ENCODE results near the gene PLEKHA8. TPM values are rescaled to one million over a fixed set of nuclear protein-coding genes. Genes with fewer than 3 reads are reported as not detected.
A peak's percentile ranks its signal among the peaks of the same experiment; 100 is the strongest.

The PLEKHA8 gene
- total and polyA plus RNA-seq, 10 of the 15 experiments (the other 5 are each of a cell fraction or from before 2014, with no cell fraction given) = 1.1 to 13.2 (median 5.7) TPM

DNA sequence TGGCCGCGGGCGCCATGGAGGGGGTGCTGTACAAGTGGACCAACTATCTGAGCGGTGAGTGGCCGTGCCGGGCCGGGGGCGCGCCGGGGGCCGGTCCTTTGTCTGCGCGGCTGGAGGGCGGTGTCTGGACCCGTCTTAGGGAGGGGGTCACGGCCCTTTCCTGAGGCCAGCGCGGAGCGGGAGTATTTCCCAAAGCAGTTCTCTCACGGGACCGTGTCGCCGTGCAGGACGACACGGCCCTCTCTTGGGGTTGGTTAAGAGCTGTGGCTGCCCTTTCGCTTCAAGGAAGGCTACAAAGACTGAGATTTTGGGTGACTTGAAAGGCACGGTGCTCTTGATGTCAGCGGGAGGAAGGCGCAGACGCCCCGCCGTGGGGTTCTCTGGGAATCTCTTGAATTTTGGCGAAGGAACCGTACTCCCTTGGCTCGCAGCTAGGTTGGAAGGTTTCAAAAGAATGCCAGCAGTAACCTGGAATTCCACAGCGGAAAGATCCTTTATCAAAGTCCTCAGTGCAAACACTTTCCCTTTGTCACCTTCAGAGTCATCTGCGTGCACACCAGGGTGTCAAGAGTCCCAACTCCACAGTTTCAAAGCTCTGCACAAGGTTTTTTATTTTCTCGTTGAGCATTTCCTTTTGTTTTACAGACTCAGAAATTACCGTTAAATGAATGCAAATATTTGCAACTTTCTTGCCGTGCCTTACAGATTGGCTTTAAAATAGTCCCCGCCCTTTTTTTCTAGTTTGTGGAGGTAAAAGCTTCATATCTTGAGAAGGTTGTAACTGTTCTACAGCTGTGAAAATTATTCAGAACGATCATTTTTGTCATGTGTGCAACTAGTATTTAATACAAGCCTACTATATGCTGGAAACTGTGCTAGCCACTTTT is 780 bp downstream of the PLEKHA8 start:
- H3K9ac ChIP-seq (ENCODE audit: control insufficient read depth, insufficient read depth, low read length) = peak overlapping the region; percentile 35
- H3K4me1 ChIP-seq (ENCODE audit: control insufficient read depth, insufficient read depth, low read length) = peaks cover 7% of the 10 kb centered on the region
- FAIRE-seq = no peak
- ChIA-PET POLR2A (interaction anchor here (1.3 kb wide), 1 partner anchor 73 kb away, joined by 4 read pairs; no protein-coding TSS in a partner anchor), CTCF (interaction anchor here (0.8 to 2.3 kb wide), 6 partner anchors 9 to 535 kb away, joined by 3 to 20 read pairs (median 4); no protein-coding TSS in a partner anchor), RAD21 (ENCODE audit: unreplicated experiment) (interaction anchor here (1.5 to 2.0 kb wide), 2 partner anchors 33 kb away, joined by 5 to 8 read pairs; no protein-coding TSS in a partner anchor), SMC1A (ENCODE audit: uncharacterized antibody, unreplicated experiment) (interaction anchor here (0.9 to 1.4 kb wide), 3 partner anchors 10 to 48 kb away, joined by 3 to 7 read pairs (median 3); no protein-coding TSS in a partner anchor)
- H3K4me3 ChIP-seq = peak overlapping the region; percentile 76
- H2AFZ ChIP-seq (ENCODE audit: control insufficient read depth, low read depth, low read length) = peak overlapping the region; percentile 87
- in situ Hi-C loops (cut with MboI) (no loop called here), intact Hi-C loops (cut with micrococcal nuclease; ENCODE audit: unreplicated experiment) (no loop called here)
- 4% methylated on average over 32 of the region's 42 CpGs for WGBS (ENCODE audit: insufficient coverage, insufficient replicate concordance, low lambda C conversion rate, missing lambda C conversion rate)
- BruUV-seq (replicated peaks) = no TSS peak
- ATAC-seq = peak; percentile 24
- peak overlapping the region; percentile 45 for H3K27ac ChIP-seq (ENCODE audit: control insufficient read depth, insufficient read depth)
- H3K27me3 ChIP-seq (replicated peaks in 1 of 2; ENCODE audit: control insufficient read depth in 2 of 2, insufficient read depth in 2 of 2, low read length in 1 of 2) = no peaks in the 10 kb centered on the region
- H3K79me2 ChIP-seq (ENCODE audit: control insufficient read depth, insufficient read depth, low read length) = peaks cover 24% of the 10 kb centered on the region
- no peaks in the 10 kb centered on the region for H4K20me1 ChIP-seq (ENCODE audit: control insufficient read depth, insufficient read depth)
- peak overlapping the region; percentile 32 for H3K4me2 ChIP-seq (ENCODE audit: control insufficient read depth, insufficient read depth)
- no peaks in the 10 kb centered on the region for H3K36me3 ChIP-seq (ENCODE audit: control insufficient read depth in 2 of 2, insufficient read depth in 2 of 2, low read length in 1 of 2)
- no peaks in the 10 kb centered on the region for H3K9me3 ChIP-seq (replicated peaks; ENCODE audit: control insufficient read depth, insufficient read depth, low read length)
- no peak for DNase-seq (ENCODE audit: low read depth, low spot score)
- TF ChIP-seq GATAD2B (conservative IDR thresholded peaks at IDR 0.05; ENCODE audit: low read depth) (0 out of 2 replicates have a peak, but pooled peaks have one; percentile 66), YY1 (IDR thresholded peaks at IDR 0.05; ENCODE audit: low read depth, low read length) (peak; percentile 6; the same call in 1 of the 2 replicates), BMI1 (IDR thresholded peaks at IDR 0.05; ENCODE audit: borderline replicate concordance) (no peak), BHLHE40 (IDR thresholded peaks at IDR 0.05; ENCODE audit: borderline replicate concordance in 1 of 2, low read depth in 2 of 2, low read length in 1 of 2) (0 out of 4 replicates have a peak, but pooled peaks of 1 of the 2 experiments have one; percentile 11), KLF5 (IDR thresholded peaks at IDR 0.05; ENCODE audit: partially characterized antibody) (no peak), IKZF2 (IDR thresholded peaks at IDR 0.05) (no peak), TCF3 (IDR thresholded peaks at IDR 0.05; ENCODE audit: borderline replicate concordance, insufficient read depth, low read depth, low read length) (no peak), RCOR1 (conservative IDR thresholded peaks at IDR 0.05; ENCODE audit: low read depth, low read length) (no peak), RBBP5 (conservative IDR thresholded peaks at IDR 0.05) (no peak)
- TF ChIP-seq, protein P1, sequence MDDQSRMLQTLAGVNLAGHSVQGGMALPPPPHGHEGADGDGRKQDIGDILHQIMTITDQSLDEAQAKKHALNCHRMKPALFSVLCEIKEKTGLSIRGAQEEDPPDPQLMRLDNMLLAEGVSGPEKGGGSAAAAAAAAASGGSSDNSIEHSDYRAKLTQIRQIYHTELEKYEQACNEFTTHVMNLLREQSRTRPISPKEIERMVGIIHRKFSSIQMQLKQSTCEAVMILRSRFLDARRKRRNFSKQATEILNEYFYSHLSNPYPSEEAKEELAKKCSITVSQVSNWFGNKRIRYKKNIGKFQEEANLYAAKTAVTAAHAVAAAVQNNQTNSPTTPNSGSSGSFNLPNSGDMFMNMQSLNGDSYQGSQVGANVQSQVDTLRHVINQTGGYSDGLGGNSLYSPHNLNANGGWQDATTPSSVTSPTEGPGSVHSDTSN (IDR thresholded peaks at IDR 0.05; ENCODE audit: insufficient replicate concordance, low read depth, low read length) = no peak
- TF ChIP-seq, protein P2, sequence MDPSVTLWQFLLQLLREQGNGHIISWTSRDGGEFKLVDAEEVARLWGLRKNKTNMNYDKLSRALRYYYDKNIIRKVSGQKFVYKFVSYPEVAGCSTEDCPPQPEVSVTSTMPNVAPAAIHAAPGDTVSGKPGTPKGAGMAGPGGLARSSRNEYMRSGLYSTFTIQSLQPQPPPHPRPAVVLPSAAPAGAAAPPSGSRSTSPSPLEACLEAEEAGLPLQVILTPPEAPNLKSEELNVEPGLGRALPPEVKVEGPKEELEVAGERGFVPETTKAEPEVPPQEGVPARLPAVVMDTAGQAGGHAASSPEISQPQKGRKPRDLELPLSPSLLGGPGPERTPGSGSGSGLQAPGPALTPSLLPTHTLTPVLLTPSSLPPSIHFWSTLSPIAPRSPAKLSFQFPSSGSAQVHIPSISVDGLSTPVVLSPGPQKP (IDR thresholded peaks at IDR 0.05; ENCODE audit: low read depth, low read length) = no peak
- TF ChIP-seq, protein P3, sequence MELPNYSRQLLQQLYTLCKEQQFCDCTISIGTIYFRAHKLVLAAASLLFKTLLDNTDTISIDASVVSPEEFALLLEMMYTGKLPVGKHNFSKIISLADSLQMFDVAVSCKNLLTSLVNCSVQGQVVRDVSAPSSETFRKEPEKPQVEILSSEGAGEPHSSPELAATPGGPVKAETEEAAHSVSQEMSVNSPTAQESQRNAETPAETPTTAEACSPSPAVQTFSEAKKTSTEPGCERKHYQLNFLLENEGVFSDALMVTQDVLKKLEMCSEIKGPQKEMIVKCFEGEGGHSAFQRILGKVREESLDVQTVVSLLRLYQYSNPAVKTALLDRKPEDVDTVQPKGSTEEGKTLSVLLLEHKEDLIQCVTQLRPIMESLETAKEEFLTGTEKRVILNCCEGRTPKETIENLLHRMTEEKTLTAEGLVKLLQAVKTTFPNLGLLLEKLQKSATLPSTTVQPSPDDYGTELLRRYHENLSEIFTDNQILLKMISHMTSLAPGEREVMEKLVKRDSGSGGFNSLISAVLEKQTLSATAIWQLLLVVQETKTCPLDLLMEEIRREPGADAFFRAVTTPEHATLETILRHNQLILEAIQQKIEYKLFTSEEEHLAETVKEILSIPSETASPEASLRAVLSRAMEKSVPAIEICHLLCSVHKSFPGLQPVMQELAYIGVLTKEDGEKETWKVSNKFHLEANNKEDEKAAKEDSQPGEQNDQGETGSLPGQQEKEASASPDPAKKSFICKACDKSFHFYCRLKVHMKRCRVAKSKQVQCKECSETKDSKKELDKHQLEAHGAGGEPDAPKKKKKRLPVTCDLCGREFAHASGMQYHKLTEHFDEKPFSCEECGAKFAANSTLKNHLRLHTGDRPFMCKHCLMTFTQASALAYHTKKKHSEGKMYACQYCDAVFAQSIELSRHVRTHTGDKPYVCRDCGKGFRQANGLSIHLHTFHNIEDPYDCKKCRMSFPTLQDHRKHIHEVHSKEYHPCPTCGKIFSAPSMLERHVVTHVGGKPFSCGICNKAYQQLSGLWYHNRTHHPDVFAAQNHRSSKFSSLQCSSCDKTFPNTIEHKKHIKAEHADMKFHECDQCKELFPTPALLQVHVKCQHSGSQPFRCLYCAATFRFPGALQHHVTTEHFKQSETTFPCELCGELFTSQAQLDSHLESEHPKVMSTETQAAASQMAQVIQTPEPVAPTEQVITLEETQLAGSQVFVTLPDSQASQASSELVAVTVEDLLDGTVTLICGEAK (IDR thresholded peaks at IDR 0.05; ENCODE audit: borderline replicate concordance) = no peak
- TF ChIP-seq, protein P4, sequence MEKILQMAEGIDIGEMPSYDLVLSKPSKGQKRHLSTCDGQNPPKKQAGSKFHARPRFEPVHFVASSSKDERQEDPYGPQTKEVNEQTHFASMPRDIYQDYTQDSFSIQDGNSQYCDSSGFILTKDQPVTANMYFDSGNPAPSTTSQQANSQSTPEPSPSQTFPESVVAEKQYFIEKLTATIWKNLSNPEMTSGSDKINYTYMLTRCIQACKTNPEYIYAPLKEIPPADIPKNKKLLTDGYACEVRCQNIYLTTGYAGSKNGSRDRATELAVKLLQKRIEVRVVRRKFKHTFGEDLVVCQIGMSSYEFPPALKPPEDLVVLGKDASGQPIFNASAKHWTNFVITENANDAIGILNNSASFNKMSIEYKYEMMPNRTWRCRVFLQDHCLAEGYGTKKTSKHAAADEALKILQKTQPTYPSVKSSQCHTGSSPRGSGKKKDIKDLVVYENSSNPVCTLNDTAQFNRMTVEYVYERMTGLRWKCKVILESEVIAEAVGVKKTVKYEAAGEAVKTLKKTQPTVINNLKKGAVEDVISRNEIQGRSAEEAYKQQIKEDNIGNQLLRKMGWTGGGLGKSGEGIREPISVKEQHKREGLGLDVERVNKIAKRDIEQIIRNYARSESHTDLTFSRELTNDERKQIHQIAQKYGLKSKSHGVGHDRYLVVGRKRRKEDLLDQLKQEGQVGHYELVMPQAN (conservative IDR thresholded peaks at IDR 0.05) = 0 out of 2 replicates have a peak, but pooled peaks have one; percentile 15
